HepG2 (cell line): ENCODE results near the gene RPEL1. TPM values are rescaled to one million over a fixed set of nuclear protein-coding genes. Genes with fewer than 3 reads are reported as not detected.

Source experiments
- KLF6 ChIP-seq: IDR thresholded peaks from 2 replicates; pipeline ENCODE4 v1.8.0; 2016; ENCODE audit warnings: missing biosample characterization, missing genetic modification reagents
- LCORL ChIP-seq, 2 experiments: fragments of 450-650 bp in 1 of 2; sonication (generic) in 1 of 2; formaldehyde crosslinking in 1 of 2; IDR thresholded peaks; 2 replicates each; pipeline versions ENCODE4 v1.5.0 to v1.6.1; 2017 to 2020; ENCODE audit warnings: antibody characterized with exemption in 1 of 2, missing genetic modification reagents in 1 of 2
- MNT ChIP-seq: fragments of 450-650 bp; IDR thresholded peaks from 2 replicates; pipeline ENCODE4 v1.6.1; 2016
- MXI1 ChIP-seq: IDR thresholded peaks from 3 replicates; pipeline ENCODE4 v1.6.1; 2012; ENCODE audit warnings: low read depth, low read length, inconsistent platforms, borderline replicate concordance
- RFX3 ChIP-seq: IDR thresholded peaks from 2 replicates; pipeline ENCODE4 v1.6.1; 2016; ENCODE audit warnings: missing biosample characterization, missing genetic modification reagents
- SOX13 ChIP-seq, 3 experiments: fragments of 450-650 bp in 1 of 3; sonication (generic) in 1 of 3; formaldehyde crosslinking in 1 of 3; IDR thresholded peaks in 2 of 3; conservative IDR thresholded peaks in 1 of 3; 2 replicates each; pipeline versions ENCODE4 v1.5.0 to v1.6.1; 2016 to 2020; ENCODE audit warnings: antibody characterized with exemption in 1 of 3, mild to moderate bottlenecking in 1 of 3, missing compliant biosample characterization in 1 of 3, missing genetic modification reagents in 1 of 3, moderate library complexity in 1 of 3
- TCF12 ChIP-seq, 2 experiments: fragments of 450-650 bp in 1 of 2; sonication (generic) in 1 of 2; formaldehyde crosslinking in 1 of 2; IDR thresholded peaks; 2 replicates each; pipeline versions ENCODE4 v1.6.1 to v1.8.0; 2017 to 2022; ENCODE audit warnings: antibody characterized with exemption in 1 of 2, mild to moderate bottlenecking in 1 of 2, missing genetic modification reagents in 1 of 2, moderate library complexity in 1 of 2
- TFDP2 ChIP-seq: sonication (generic); formaldehyde crosslinking; IDR thresholded peaks from 2 replicates; pipeline ENCODE4 v1.4.0; 2020; ENCODE audit warnings: missing genetic modification reagents
- ZBTB38 ChIP-seq: sonication (generic); formaldehyde crosslinking; IDR thresholded peaks from 2 replicates; pipeline ENCODE4 v1.5.1; 2020; ENCODE audit warnings: mild to moderate bottlenecking, missing genetic modification reagents
- ZBTB44 ChIP-seq: sonication (generic); formaldehyde crosslinking; IDR thresholded peaks from 2 replicates; pipeline ENCODE4 v1.4.0; 2020; ENCODE audit warnings: missing genetic modification reagents
- ZFP1 ChIP-seq: IDR thresholded peaks from 2 replicates; pipeline ENCODE4 v1.6.1; 2016
- ZIK1 ChIP-seq: sonication (generic); formaldehyde crosslinking; IDR thresholded peaks from 2 replicates; pipeline ENCODE4 v1.5.0; 2020; ENCODE audit warnings: mild to moderate bottlenecking, low read depth, missing genetic modification reagents, borderline replicate concordance
- ZNF12 ChIP-seq: sonication (generic); formaldehyde crosslinking; IDR thresholded peaks from 2 replicates; pipeline ENCODE4 v1.5.0; 2020; ENCODE audit warnings: missing genetic modification reagents
- ZNF253 ChIP-seq: sonication (generic); formaldehyde crosslinking; IDR thresholded peaks from 2 replicates; pipeline ENCODE4 v1.8.0; 2022; ENCODE audit warnings: mild to moderate bottlenecking, missing genetic modification reagents, borderline replicate concordance
- ZNF333 ChIP-seq: sonication (generic); formaldehyde crosslinking; IDR thresholded peaks from 2 replicates; pipeline ENCODE4 v1.4.0; 2020; ENCODE audit warnings: mild to moderate bottlenecking, missing genetic modification reagents, borderline replicate concordance
- ZNF496 ChIP-seq: sonication (generic); formaldehyde crosslinking; IDR thresholded peaks from 2 replicates; pipeline ENCODE4 v1.8.1; 2023; ENCODE audit warnings: mild to moderate bottlenecking, moderate library complexity, missing genetic modification reagents; ENCODE audit not compliant: insufficient replicate concordance
- ZNF512B ChIP-seq: sonication (generic); formaldehyde crosslinking; IDR thresholded peaks from 2 replicates; pipeline ENCODE4 v1.5.1; 2020; ENCODE audit warnings: missing genetic modification reagents, mild to moderate bottlenecking, borderline replicate concordance
- ZNF629 ChIP-seq: sonication (generic); formaldehyde crosslinking; conservative IDR thresholded peaks from 2 replicates; pipeline ENCODE4 v1.5.0; 2020; ENCODE audit warnings: missing genetic modification reagents
- ZNF660 ChIP-seq: sonication (generic); formaldehyde crosslinking; IDR thresholded peaks from 2 replicates; pipeline ENCODE4 v1.5.1; 2020; ENCODE audit warnings: mild to moderate bottlenecking, low read depth, missing genetic modification reagents, borderline replicate concordance
- ZNF709 ChIP-seq: sonication (generic); formaldehyde crosslinking; IDR thresholded peaks from 2 replicates; pipeline ENCODE4 v1.5.0; 2020; ENCODE audit warnings: mild to moderate bottlenecking, missing genetic modification reagents
- ZNF768 ChIP-seq: sonication (generic); formaldehyde crosslinking; IDR thresholded peaks from 2 replicates; pipeline ENCODE4 v1.4.0; 2020; ENCODE audit warnings: missing genetic modification reagents
- polyA plus RNA-seq, 8 experiments: library from polyadenylated mRNA; depleted of rRNA in 3 of 8; stranded (reverse) in 7 of 8; unstranded in 1 of 8; fragments of >200 nt; fragmentation: Illumina TruSeq in 4 of 8; extraction: Trizol in 4 of 8; gene quantifications; 2 replicates each; pipeline versions ENCODE4 v1.2.1 to v1.2.3, GENCODE V29; 2011 to 2016; ENCODE audit warnings: low read depth in 4 of 8, missing spikeins in 1 of 8, mixed read lengths in 1 of 8; ENCODE audit not compliant: insufficient read depth in 1 of 8
- total RNA-seq, 5 experiments: library from RNA; depleted of rRNA; stranded (reverse); fragments of >200 nt; fragmentation: Illumina TruSeq; extraction: Trizol; gene quantifications; 2 replicates each; pipeline ENCODE4 v1.2.3, GENCODE V29; 2016; ENCODE audit warnings: low read depth in 1 of 5

The RPEL1 gene
- total and polyA plus RNA-seq, 2 of the 13 experiments (the other 11 are each of a cell fraction or from before 2014, with no cell fraction given), result 0.04 to 0.07 TPM

GRCh38 chr10:103265717-103266329 is 20.1 kb downstream of the RPEL1 start (continued):
- TF ChIP-seq ZBTB38, result no peak
- TF ChIP-seq LCORL (IDR thresholded peaks at IDR 0.05), result no peak
- TF ChIP-seq LCORL (CRISPR knock-in tag; IDR thresholded peaks at IDR 0.05), result no peak
- no peak for TF ChIP-seq MXI1
- no peak for TF ChIP-seq ZIK1 (CRISPR knock-in tag)
- TF ChIP-seq ZFP1 (CRISPR knock-in tag), result peak; percentile 40; the same call in 1 of the 2 replicates
- TF ChIP-seq RFX3 (CRISPR knock-in tag), result no peak
- TF ChIP-seq ZNF12, result no peak; the same call in 1 of the 2 replicates
- TF ChIP-seq ZNF253 (CRISPR knock-in tag), result no peak
- TF ChIP-seq MNT, result no peak
- no peak for TF ChIP-seq ZNF768 (CRISPR knock-in tag)
- peak; percentile 97 for TF ChIP-seq KLF6 (CRISPR knock-in tag)
- TF ChIP-seq ZBTB44, result peak; percentile 96
- no peak for TF ChIP-seq ZNF660
- no peak for TF ChIP-seq ZNF512B
- TF ChIP-seq TFDP2 (CRISPR knock-in tag), result peak; percentile 51; the same call in 1 of the 2 replicates
- no peak for TF ChIP-seq ZNF496 (CRISPR knock-in tag)
- TF ChIP-seq SOX13 (IDR thresholded peaks at IDR 0.05), result no peak
- TF ChIP-seq SOX13 (CRISPR knock-in tag; conservative IDR thresholded peaks at IDR 0.05 in 1 of 2, IDR thresholded peaks at IDR 0.05 in 1 of 2), result 0 out of 4 replicates have a peak, but pooled peaks of 1 of the 2 experiments have one; percentile 27
- TF ChIP-seq ZNF629 (CRISPR knock-in tag), result no peak
- peak; percentile 56; the same call in 1 of the 2 replicates for TF ChIP-seq ZNF709 (CRISPR knock-in tag)
- no peak for TF ChIP-seq ZNF333
- TF ChIP-seq TCF12 (IDR thresholded peaks at IDR 0.05), result no peak
- TF ChIP-seq TCF12 (CRISPR knock-in tag; IDR thresholded peaks at IDR 0.05), result no peak
